Uterus (tissue), 2 donors: ENCODE measurements around the gene DNASE1.

Experiments used
- CTCF ChIP-seq, 4 experiments: fragments of 200-600 bp in 2 of 4; fragments of 450-650 bp in 2 of 4; sonication (generic) in 2 of 4; IDR thresholded peaks; one replicate each; pipeline ENCODE4 v1.5.1; 2016 to 2019; ENCODE audit warnings: antibody characterized with exemption in 4 of 4, mild to moderate bottlenecking in 2 of 4, moderate library complexity in 1 of 4
- POLR2A ChIP-seq, 2 donors: fragments of 450-650 bp; IDR thresholded peaks; one replicate each; pipeline ENCODE4 v1.6.1; 2016; ENCODE audit warnings: antibody characterized with exemption in 2 of 2, mild to moderate bottlenecking in 1 of 2, moderate library complexity in 1 of 2

GRCh38 chr16:3623642-3624041, 30.8 kb upstream of the DNASE1 start:
- no peak for TF ChIP-seq CTCF (IDR thresholded peaks at IDR 0.05)
- no peak for TF ChIP-seq POLR2A (IDR thresholded peaks at IDR 0.05)
